Fibroblast of mammary gland (primary cell): ENCODE results near the gene GRK2.

Experiments
- DNase-seq: peaks from one replicate; pipeline ENCODE4 v3.0.0-alpha.2; 2010; ENCODE audit warnings: low read depth
- H3K4me3 ChIP-seq: 2 replicates; pipeline ENCODE4 v1.5.1; 2011; ENCODE audit warnings: low read depth, mild to moderate bottlenecking, low read length, moderate library complexity; ENCODE audit not compliant: control insufficient read depth
- TF ChIP-seq, protein P1 (sequence below): conservative IDR thresholded peaks from 2 replicates; pipeline ENCODE4 v1.5.1; 2011; ENCODE audit warnings: low read depth, low read length, inconsistent platforms; ENCODE audit not compliant: control insufficient read depth, insufficient read depth

The GRK2 gene

DNA sequence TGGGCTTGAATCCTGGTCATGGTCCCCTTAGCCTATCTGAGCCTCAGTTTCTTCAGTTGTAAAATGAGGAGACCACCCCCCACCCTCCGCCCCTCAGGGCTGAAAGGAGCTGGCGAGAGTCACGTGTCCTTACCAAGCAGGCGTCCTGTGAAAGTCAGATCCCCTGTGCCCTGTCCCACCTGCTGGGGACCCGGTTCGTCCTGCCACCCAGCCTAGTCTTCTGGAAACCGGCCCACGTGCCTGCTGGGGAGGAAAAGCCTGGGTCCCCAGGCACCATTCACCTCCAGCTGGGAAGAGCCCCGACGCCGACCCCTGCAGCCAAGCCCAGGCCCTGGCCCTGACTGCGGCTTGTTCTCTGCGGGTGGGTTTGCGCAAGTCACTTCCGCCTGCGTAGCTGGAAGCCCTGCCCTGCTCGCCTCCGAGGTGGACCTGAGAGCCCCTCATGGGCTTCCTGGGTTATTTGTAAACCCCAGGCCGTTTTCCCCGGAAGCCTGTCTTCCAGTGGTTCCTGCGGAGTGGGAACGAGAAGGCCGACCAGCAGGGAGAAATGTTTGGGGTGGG is 36.4 kb downstream of the GRK2 start:
- peak overlapping the region; percentile 60 for H3K4me3 ChIP-seq
- TF ChIP-seq, protein P1, sequence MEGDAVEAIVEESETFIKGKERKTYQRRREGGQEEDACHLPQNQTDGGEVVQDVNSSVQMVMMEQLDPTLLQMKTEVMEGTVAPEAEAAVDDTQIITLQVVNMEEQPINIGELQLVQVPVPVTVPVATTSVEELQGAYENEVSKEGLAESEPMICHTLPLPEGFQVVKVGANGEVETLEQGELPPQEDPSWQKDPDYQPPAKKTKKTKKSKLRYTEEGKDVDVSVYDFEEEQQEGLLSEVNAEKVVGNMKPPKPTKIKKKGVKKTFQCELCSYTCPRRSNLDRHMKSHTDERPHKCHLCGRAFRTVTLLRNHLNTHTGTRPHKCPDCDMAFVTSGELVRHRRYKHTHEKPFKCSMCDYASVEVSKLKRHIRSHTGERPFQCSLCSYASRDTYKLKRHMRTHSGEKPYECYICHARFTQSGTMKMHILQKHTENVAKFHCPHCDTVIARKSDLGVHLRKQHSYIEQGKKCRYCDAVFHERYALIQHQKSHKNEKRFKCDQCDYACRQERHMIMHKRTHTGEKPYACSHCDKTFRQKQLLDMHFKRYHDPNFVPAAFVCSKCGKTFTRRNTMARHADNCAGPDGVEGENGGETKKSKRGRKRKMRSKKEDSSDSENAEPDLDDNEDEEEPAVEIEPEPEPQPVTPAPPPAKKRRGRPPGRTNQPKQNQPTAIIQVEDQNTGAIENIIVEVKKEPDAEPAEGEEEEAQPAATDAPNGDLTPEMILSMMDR, result no peak
- DNase-seq, result no peak

DNA sequence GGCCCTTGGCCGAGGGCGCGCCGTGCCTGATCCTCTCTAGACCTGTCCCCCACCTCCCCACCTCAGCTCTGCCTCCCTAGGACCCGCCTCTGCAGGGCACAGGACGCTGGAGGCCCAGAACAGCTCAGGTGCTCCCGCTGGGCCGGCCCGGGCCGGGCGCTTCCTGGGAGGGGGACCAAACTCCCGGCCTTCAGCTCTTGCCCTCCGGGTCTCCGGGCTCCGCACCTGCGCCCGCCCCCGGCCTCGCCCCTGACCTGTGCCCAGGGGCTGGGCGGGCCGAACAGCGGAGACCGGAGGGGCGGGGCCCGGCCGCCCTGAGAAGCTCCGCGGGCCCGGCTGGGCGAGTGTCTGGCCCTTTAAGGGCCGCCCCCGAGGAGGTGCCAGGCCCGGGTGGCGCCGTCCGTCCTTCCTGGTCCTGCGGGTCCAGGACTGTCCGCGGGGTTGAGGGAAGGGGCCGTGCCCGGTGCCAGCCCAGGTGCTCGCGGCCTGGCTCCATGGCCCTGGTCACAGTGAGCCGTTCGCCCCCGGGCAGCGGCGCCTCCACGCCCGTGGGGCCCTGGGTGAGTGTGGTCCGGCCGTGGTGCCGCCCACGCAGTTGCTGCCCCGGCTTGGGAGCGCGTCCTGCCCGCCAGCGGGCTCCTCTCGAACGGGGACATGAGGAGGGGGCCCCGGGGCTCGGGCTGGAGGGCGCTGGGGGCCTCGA is 37.0 kb downstream of the GRK2 start, which contains the start of gene SSH3:
Gene SSH3, plus strand, starts transcription at position 399 of the 703 bp plus-strand sequence. Its CDS starts 96 bp downstream, at position 495.
- TF ChIP-seq, protein P1, result no peak
- DNase-seq, result peak; percentile 32
- H3K4me3 ChIP-seq, result peak within 1 kb of the TSS; percentile 60

DNA sequence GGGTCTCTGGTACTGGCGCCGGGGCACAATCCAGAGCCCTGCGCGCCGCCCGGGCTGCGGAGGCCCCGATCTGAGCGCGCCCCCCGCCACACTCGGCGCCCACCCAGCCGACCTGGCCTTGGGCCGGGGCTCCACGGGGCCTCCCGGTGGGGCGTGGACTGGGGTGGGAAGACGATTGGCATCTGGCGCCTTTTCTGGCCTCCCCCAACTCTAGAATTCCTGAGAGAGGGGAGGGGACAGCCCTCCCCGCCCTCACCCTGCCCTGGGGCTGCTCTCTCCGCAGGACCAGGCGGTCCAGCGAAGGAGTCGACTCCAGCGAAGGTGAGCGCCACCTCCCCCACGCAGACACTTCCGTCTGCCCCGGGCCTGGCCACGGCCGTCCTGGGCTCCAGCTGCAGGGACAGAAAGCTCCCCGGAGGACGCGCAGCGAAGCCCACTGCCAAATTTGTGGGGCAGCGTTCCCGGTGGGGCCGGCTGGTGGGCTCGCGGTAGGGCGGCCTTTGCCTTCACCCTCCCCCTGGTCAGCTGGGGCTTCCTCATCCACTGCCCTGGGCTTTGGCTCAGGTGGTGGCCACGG is 37.6 kb downstream of the GRK2 start:
- TF ChIP-seq, protein P1, result no peak
- H3K4me3 ChIP-seq, result peak overlapping the region; percentile 60

DNA sequence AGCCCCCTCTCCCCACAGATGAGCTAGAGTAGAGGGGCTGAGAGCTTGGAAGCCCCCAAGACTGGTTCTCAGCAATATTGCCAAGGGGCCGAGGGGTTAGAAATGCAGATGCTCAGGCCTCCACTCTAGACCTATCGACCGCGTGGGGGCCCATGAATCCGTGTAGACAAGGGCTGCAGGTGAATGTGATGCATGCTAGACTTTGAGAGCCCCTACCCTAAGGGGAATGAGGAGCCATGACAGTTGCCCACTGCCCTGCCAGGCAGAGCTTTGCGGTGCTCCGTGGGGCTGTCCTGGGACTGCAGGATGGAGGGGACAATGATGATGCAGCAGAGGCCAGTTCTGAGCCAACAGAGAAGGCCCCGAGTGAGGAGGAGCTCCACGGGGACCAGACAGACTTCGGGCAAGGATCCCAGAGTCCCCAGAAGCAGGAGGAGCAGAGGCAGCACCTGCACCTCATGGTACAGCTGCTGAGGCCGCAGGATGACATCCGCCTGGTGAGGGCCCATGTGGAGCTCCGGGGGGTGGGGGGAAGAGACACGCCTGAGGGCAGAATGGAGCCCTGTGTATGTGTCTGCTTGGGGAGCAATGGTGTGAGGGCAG is 38.3 kb downstream of the GRK2 start:
- no peak overlapping the region for H3K4me3 ChIP-seq
- TF ChIP-seq, protein P1, result no peak
- no peak for DNase-seq

More for the DNA sequence above, 37.6 kb downstream of the GRK2 start:
- DNase-seq, result no peak

DNA sequence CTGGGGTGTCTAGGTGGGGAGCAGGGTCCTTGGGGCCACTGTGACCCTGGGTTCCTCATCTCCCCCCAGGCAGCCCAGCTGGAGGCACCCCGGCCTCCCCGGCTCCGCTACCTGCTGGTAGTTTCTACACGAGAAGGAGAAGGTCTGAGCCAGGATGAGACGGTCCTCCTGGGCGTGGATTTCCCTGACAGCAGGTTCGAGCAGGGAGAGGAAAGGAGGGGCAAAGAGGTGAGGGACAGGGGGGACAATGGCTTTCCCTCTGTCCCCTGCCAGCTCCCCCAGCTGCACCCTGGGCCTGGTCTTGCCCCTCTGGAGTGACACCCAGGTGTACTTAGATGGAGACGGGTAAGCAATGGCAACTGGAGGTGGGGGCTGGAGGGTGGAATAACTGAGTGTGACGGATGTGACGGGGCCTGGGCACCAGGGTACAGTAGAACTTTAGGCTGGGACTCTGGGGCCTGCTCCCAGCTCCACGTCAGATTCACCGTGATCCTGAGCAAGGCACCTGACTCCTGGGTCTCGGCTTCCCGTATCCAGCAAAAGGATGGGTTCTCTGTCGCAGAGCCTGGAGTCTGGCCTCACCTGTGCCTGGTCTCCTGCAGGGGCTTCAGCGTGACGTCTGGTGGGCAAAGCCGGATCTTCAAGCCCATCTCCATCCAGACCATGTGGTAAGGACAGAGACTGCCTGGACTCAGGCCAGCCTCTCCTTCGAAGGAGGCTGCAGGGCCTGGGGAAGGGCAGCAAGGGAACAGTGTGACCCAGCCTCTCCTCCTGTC is 40.7 kb downstream of the GRK2 start:
- no peak for DNase-seq
- H3K4me3 ChIP-seq, result no peak overlapping the region

DNA sequence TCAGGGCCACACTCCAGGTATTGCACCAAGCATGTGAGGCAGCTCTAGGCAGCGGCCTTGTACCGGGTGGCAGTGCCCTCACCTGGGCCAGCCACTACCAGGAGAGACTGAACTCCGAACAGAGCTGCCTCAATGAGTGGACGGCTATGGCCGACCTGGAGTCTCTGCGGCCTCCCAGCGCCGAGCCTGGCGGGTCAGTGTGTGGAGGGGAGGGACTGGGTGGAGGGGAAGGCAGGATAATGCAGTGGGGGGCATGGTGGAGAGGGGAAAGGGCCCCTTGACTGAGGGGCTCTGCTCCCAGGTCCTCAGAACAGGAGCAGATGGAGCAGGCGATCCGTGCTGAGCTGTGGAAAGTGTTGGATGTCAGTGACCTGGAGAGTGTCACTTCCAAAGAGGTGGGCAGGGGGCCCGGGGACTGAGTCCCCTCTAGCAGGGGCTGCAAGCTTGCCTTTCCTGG is 41.3 kb downstream of the GRK2 start:
- no peak overlapping the region for H3K4me3 ChIP-seq
- TF ChIP-seq, protein P1, result no peak
- no peak for DNase-seq

More for the DNA sequence above, 40.7 kb downstream of the GRK2 start:
- TF ChIP-seq, protein P1, result no peak
